ENCODE data around the gene GET4. TPM values are rescaled to one million over a fixed set of nuclear protein-coding genes. Genes with fewer than 3 reads are reported as not detected.
A peak's percentile ranks its signal among the peaks of the same experiment; 100 is the strongest.

GET4 gene
- total RNA-seq, 6 experiments from 2014 or later = 15.6 to 38.3 (median 28.3) TPM

DNA sequence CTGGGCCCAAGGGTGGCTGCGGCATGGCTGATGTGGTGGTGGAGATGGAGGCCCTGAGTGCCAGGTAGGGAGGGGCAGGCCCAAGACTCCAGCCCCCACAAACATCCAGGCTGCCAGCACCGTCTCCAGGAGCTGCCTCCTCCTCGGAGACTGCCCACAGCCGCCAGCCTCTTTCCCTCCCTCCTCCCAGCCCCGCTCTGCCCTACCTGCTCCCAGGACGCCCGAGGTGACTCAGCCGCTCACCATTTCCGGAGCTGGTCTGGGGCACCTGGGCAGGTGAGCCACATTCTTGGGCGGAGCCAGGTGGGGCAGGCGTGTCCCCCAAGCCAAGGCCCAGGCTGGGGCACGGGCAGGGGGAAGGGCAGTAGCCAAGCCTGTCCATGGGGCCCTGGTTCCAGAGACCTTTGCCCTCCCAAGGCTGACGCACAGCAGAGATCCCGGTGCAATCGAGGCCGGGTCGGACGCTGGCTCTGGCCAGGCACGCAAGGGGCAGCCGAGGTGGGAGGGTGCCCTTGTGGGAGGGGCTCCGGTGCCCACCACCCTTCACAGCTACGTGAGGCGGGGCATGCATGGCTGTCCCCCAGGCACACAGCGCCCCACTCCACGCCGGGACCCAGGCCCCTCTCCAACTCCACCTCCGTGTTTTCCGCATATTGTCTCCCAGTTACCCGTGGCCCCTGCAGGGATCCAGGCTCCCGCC, 69.4 kb downstream of the GET4 start:
- DNase-seq (peak in 2 of 3 donors; percentile 31 to 61), ATAC-seq (peak in 3 of 4 donors; percentile 31 to 62 (median 40))
- H3K36me3 ChIP-seq = no peaks in the 10 kb centered on the region
- H3K4me1 ChIP-seq = no peaks in the 10 kb centered on the region
- intact Hi-C loops (cut with DNase I) = no loop called here
- no peak overlapping the region for H3K27ac ChIP-seq
- no peak overlapping the region for H3K4me3 ChIP-seq
- WGBS (ENCODE audit: insufficient coverage, low coverage, low lambda C conversion rate, missing lambda C conversion rate) = 7% methylated on average over 3 of the region's 30 CpGs
- no peaks in the 10 kb centered on the region for H3K9me3 ChIP-seq
- no peak for TF ChIP-seq POLR2A (IDR thresholded peaks at IDR 0.05)
- TF ChIP-seq, protein P1, sequence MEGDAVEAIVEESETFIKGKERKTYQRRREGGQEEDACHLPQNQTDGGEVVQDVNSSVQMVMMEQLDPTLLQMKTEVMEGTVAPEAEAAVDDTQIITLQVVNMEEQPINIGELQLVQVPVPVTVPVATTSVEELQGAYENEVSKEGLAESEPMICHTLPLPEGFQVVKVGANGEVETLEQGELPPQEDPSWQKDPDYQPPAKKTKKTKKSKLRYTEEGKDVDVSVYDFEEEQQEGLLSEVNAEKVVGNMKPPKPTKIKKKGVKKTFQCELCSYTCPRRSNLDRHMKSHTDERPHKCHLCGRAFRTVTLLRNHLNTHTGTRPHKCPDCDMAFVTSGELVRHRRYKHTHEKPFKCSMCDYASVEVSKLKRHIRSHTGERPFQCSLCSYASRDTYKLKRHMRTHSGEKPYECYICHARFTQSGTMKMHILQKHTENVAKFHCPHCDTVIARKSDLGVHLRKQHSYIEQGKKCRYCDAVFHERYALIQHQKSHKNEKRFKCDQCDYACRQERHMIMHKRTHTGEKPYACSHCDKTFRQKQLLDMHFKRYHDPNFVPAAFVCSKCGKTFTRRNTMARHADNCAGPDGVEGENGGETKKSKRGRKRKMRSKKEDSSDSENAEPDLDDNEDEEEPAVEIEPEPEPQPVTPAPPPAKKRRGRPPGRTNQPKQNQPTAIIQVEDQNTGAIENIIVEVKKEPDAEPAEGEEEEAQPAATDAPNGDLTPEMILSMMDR (IDR thresholded peaks at IDR 0.05) = no peak
- H3K27me3 ChIP-seq = no peaks in the 10 kb centered on the region

Other genes with a start within 250 kb of the GET4 start
- 10 to 100 TPM in 5 of 6 experiments, 1 to 10 TPM in 1; 9.5 to 22.8 (median 10.5) TPM for gene DNAAF5, start 149.9 kb upstream of the GET4 start, total RNA-seq
- 10 to 100 TPM in 3 of 6 experiments, 1 to 10 TPM in 3; 4.7 to 20.8 (median 11.3) TPM for gene PRKAR1B, start 149.3 kb upstream of the GET4 start, total RNA-seq
- gene SUN1, start 44.1 kb upstream of the GET4 start, total RNA-seq = 10 to 100 TPM; 33.4 to 54.0 (median 48.7) TPM
- 1 to 10 TPM; 1.4 to 4.2 (median 2.7) TPM for gene ADAP1, start 78.1 kb downstream of the GET4 start, total RNA-seq
- 1 to 10 TPM; 3.2 to 6.5 (median 4.0) TPM for gene COX19, start 99.0 kb downstream of the GET4 start, total RNA-seq
- not detected for gene CYP2W1, start 106.6 kb downstream of the GET4 start, total RNA-seq
- 10 to 100 TPM; 13.3 to 45.3 (median 22.8) TPM for gene GPR146, start 168.0 kb downstream of the GET4 start, total RNA-seq
- gene GPER1, start 211.6 kb downstream of the GET4 start, total RNA-seq = 10 to 100 TPM in 4 of 6 experiments, 1 to 10 TPM in 2; 7.0 to 26.4 (median 11.9) TPM

Data from right lobe of liver (tissue), 6 donors.